Measurements from ENCODE around the gene CASP14.
A peak's percentile ranks its signal among the peaks of the same experiment; 100 is the strongest.

GRCh38 chr19:15091918-15092753 lies 42.9 kb downstream of the CASP14 start:
- TF ChIP-seq CREBBP (IDR thresholded peaks at IDR 0.05; ENCODE audit: low read depth, low read length) = no peak
- TF ChIP-seq POLR2A (conservative IDR thresholded peaks at IDR 0.05) = no peak
- no peak for TF ChIP-seq BRCA1 (IDR thresholded peaks at IDR 0.05)
- no peak for TF ChIP-seq BRCA1 (CRISPR knock-in tag; IDR thresholded peaks at IDR 0.05)
- no peak for TF ChIP-seq TAF15 (IDR thresholded peaks at IDR 0.05; ENCODE audit: low read depth, low read length)
- TF ChIP-seq ZNF76 (CRISPR knock-in tag; IDR thresholded peaks at IDR 0.05; ENCODE audit: borderline replicate concordance) = no peak
- TF ChIP-seq RNF2 (IDR thresholded peaks at IDR 0.05) = no peak
- no peak for TF ChIP-seq TEAD4 (IDR thresholded peaks at IDR 0.05; ENCODE audit: low read length)
- TF ChIP-seq TEAD4 (CRISPR knock-in tag; IDR thresholded peaks at IDR 0.05; ENCODE audit: borderline replicate concordance) = no peak
- no peak for TF ChIP-seq MEF2D (tag; conservative IDR thresholded peaks at IDR 0.05; ENCODE audit: low read depth)
- no peak for TF ChIP-seq NBN (IDR thresholded peaks at IDR 0.05; ENCODE audit: low read depth)
- TF ChIP-seq EZH2 (IDR thresholded peaks at IDR 0.05; ENCODE audit: borderline replicate concordance, low read depth, low read length) = no peak
- no peak for TF ChIP-seq MEF2A (IDR thresholded peaks at IDR 0.05; ENCODE audit: control insufficient read depth, low read depth, low read length)
- peak; percentile 60 to 72 (median 62) for TF ChIP-seq CTCF (IDR thresholded peaks at IDR 0.05 in 2 of 3, conservative IDR thresholded peaks at IDR 0.05 in 1 of 3; ENCODE audit: insufficient read depth in 2 of 3, low read depth in 1 of 3, low read length in 3 of 3)

All from K562 (cell line).